ENCODE measurements around the gene PKNOX2.

DNA sequence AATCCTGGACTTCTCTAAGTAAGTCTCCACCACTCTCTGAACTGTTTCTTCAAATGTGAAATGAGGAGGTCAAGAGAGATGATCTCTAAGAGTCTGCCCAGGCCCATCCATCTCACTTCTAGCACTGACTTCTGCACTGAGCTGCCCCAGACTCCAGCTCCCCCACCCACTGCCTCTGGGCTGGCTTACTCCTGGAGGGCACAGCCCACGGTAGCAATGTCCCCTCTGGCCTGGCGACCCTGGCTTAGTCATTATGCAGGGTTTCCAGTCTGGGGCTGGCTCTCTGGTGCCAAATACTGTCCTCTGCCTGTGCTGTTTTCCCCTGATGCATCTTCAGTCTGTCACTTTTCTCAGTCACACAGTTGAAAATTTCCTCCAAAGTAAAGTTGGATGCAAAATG lies 60.9 kb downstream of the PKNOX2 start:
- TF ChIP-seq CTCF (IDR thresholded peaks at IDR 0.05; ENCODE audit: borderline replicate concordance, extremely low read depth, low read length, poor library complexity, severe bottlenecking), result no peak
- TF ChIP-seq EZH2 (IDR thresholded peaks at IDR 0.05; ENCODE audit: borderline replicate concordance, low read depth, low read length, severe bottlenecking), result no peak
